Activated naive CD4-positive, alpha-beta T cell (primary cell): ENCODE results near the gene FIZ1.
"Not testable (repeated sequence)": the region's sequence is repeated elsewhere in the genome, so short reads cannot be mapped to it uniquely, and the experiment has no call there.

Source experiments
- DNase-seq, 4 experiments: peaks; one replicate each; lab custom pipeline; 2025; lab: John Stamatoyannopoulos, UW

FIZ1 gene

DNA sequence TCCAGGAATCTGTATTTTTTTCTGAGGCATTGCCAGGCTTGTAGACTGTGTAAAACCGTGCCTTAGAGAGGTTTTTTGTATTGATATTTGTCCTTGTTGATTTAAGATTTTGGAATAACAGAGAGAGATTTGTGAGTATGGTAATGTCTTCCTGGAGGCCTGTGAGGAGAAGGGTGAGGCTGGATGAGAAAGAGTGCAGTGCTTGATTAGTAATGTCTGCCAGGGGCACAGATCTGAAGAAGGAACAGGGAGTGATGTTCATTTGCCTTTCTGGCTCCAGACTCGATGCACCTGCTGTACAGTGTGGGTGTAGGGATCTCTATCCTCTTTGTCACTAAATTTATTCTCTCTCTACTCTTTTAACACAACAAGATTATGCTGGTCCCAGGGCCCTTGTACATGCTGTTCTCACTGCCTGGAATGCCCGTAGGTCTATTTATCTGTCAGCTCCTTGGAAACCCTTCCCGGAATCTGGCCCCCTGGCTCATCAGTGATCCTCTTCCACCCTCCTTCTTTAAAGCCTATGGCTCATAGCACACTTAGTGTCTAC lies 4.2 kb downstream of the FIZ1 start:
- DNase-seq: no peak

DNA sequence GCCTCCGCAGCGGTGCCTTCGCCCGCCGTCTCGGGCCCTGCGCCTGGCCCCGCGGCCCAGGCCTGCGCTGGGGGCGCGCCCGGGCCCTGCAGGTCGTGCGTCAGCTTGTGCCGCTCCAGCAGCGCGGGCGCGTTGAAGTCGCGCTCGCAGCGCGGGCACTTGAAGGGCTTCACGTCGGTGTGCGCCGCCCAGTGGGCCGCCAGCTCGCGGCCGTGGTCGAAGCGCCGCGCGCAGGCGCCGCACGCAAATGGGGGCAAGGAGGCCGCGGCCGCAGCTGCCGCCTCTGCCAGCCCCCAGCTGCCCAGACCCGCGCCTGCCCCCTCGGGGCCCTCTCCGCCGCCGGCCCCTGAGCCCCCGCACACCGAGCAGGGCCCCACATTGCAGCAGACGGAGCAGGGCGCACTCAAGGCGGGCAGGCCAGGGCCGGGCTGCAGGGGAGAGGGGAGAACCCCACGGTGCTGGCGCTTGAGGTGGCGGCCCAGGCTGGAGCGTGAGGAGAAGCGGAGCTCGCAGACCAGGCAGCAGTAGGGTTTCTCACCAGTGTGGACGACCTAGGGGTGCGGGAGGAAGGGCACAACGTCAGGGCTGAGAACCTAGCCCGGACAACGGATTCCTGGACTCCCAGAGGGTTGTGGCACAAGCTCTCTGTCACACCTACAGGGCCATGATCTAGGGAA lies 6.1 kb downstream of the FIZ1 start:
- no peak for DNase-seq

DNA sequence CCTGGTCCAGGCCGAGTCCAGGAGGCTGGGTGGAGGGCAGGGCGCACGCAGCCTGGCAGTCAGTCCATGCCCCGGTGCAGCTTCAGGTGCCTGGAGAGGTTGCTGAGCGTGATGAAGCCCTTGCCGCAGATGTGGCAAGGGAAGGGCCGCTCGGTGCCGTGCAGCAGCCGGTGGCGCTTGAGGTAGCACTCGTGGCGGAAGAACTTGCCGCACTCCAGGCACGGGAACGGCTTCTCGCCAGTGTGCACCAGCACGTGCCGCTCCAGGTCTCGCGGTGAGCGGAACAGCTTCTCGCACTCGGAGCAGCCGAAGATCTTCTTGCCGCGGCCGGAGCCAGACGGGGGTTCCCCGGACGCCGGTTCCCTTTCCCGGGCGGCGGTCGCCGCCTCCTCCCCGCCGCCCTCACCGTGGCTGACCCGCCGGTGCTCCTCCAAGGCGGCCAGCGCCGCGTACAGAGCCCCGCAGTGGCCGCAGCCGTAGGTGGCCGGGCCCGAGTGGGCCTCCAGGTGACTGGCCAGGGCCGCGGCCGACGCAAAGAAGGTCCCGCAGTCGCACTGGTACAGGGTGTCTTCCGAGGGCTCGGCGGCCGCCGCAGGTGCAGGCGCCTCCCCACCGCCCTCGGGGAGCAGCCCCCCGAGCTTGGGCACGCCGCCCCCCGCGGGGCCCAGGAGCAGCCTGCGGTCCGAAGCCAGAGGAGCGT lies 6.8 kb downstream of the FIZ1 start:
- DNase-seq: no peak

DNA sequence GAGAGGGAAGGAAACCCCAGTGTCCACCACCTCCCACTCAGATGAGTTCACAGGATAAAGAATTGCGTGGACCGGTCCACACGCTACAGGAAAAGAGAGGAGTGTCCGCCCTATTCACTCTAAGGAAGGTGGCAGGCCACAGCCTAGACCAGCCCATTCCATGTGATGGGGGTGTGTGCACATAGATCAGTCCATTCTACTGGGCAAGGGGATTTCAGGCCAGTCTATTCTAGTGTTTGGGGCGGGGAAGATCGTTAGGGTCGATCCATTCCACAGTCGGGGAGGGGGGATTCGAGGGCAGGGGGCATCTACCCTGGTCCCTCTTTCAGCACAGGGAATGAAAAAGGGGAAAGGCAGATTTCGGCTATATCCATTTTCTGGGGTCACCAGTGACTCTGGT lies 7.8 kb downstream of the FIZ1 start:
- DNase-seq: no peak

DNA sequence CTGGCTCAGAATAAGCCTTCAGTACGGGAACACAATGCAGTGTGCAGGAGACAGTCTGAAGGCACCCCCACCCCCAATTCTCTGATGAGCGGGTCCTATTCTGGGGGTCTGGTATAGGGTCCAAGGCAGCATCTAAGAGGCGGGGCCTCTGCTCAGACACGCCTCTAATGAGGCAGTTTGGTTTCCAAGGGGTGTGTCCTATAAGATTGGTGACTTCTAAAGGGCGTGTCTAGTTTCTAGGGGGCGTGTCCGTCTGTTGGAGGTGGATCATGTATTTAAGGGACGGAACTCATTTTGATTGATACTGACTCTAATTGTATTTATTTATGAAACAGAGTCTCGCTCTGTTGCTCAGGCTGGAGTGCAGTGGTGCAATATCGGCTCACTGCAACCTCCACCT lies 8.7 kb downstream of the FIZ1 start:
- DNase-seq: no peak

DNA sequence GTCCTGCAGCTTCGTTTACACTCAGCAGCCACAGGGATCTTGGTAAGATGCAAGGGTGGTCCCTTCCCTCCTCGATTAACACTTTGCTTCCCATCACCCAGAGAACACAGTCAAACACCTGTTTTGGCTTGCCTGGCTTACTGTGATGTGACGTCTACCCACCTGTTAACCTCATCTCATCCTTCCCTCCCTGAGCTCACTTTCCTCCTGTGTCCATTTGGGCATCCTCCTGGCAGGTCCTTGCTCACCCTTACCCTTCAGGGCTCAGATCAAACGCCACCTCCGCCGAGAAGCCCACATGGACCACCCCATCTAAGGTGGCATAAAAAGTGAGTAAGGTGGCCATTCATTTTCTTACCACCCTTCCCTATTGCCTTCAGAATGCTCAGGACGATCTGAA lies 9.2 kb downstream of the FIZ1 start:
- no peak for DNase-seq

DNA sequence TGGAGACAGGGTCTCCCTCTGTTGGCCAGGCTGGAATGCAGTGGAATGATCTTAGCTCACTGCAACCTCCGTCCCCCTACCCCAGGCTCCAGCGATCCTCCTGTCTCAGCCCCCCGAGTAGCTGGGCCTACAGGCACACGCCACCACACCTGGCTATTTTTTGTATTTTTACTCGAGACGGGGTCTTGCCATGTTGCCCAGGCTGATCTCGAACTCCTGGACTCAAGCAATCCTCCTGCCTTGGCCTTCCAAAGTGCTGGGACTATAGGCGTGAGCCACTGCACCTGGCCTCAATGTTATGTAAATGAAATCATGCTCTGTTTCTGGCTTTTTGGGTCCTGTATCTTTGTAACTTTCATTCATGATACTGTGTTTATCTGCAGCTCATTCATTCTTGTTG lies 10.6 kb downstream of the FIZ1 start:
- no peak for DNase-seq

DNA sequence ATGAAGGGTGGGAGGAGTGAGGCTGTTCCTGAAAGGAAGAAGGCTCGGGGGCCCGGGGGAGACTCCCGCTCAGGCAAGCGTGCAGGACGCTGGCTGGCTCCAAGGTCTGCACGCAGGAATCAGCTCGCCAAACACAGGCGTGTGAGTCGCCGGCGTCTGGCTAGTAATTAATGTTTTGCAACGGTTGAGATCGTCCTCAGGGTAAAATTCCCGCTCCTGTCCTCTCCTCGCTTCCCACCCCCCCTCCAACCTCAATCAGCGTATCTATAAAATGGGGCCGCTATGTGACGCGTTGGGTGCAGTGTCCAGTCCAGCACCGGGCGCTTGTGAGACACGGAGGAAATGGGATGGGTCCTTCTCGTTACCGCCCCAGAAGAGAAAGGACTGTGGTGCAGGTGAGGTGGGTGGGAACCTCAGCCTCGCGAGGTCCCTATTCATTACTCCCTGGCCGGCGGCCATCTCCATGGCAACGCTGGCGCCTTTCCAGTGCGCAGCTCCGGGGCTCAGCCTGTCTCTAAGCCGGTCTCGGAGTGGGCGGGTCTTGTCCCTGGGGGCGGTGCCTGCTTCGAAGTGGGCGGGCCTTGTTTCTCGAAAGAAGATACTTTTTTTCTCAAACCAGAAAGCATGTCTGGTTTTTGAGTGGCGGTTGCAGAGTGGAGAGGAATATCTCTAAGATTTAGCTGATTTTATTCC lies 12.2 kb downstream of the FIZ1 start:
- DNase-seq: peak; percentile 66 to 91 (median 84)

DNA sequence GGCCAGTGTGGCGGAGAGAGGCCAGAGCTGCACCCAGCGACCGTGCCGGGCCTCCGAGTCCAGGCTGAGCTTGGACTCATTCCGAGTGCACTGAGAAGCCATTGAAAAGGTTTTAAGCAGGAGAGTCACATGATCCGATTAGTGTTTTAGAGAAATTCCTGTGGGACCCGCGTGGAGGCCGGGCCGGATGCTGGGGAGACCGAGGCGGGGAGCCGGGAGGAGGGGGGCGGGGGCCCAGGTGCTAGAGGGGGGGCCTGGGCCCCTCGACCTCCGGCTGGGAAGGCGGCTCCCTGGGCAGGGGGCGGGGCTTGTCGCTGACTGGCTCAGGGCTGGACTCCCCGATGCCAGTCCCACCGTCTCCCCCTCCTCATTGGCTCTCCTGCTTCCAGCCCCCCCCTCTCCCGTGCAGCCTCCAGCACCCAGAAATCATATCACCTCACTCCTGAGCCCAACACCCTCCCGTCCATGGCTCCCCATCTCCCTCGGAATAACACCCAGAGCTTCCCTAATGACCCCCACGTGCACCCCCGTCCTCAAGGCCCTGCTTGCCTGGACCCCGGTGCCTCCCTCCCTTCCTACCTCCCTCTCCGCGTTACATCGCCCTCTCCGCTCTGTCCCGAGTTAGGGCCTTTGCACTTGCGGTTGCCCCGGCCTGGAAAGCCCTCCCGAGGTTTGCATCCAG lies 13.5 kb downstream of the FIZ1 start:
- peak in 2 of 4 experiments; percentile 21 to 36 for DNase-seq

DNA sequence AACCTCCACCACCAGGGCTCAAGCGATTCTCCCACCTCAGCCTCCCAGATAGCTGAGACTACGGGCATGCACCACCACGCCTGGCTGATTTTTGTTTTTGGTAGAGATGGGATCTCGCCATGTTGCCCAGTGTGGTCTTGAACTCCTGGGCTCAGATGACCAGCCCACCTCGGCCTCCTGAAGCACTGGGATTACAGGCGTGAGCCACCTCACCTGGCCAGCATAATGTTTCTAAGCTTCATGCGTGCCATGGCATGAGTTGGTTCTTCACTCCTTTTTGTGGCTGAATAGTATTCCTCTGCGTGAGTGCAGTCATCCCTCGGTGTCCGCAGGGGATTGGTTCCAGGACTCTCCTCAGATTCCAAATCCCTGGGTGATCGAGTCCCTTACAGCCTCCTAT lies 14.4 kb downstream of the FIZ1 start:
- DNase-seq: no peak

DNA sequence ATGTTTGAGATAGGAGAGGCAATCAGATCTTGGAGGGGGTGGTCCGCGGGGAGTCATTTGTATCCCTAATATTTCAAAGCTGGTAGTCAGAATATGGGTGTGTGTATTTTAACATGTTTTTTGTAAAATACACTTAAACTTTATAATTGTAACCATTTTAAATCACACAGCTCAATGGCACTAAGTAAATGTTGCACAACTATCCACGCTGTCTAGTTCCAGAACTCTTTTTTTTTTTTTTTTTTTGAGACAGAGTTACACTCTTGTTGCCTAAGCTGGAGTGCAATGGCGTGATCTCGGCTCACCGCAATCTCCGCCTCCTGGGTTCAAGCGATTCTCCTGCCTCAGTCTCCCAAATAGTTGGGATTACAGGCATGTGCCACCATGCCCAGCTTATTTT lies 15.4 kb downstream of the FIZ1 start:
- DNase-seq: not testable (repeated sequence)

DNA sequence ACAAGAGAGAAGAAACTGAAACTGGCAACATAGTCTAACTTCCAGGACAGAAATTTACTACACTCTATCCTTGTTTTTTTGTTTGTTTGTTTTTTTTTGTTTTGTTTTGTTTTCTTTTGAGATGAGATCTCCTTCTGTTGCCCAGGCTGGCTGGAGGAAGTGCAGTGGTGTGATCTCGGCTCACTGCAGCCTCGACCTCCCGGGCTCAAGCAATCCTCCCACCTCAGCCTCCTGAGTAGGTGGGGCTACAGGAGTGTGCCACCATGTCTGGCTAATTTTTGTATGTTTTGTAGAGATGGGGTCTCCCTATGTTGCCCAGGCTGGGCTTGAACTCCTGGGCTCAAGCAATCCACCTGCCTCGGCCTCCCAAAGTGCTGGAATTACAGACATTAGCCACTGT lies 17.0 kb downstream of the FIZ1 start:
- DNase-seq: not testable (repeated sequence)

DNA sequence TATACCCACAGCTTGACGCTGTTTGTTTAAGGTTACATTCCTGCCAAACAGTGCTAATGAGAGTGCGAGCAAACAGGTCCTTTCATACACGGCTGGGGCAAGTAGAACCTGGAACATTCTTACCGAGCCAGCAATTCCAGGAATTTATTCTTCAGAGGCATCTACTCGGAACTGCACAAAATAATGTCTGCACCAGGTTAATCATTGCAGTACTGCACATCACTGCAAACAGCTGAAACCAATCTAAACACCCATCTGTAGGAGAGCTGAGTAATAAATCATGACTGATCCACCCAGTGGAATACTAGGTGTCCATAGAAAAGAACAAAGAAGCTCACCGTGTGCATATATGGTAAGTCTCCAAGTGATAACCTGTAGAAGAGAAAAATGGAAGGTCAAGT lies 17.5 kb downstream of the FIZ1 start:
- no peak for DNase-seq

DNA sequence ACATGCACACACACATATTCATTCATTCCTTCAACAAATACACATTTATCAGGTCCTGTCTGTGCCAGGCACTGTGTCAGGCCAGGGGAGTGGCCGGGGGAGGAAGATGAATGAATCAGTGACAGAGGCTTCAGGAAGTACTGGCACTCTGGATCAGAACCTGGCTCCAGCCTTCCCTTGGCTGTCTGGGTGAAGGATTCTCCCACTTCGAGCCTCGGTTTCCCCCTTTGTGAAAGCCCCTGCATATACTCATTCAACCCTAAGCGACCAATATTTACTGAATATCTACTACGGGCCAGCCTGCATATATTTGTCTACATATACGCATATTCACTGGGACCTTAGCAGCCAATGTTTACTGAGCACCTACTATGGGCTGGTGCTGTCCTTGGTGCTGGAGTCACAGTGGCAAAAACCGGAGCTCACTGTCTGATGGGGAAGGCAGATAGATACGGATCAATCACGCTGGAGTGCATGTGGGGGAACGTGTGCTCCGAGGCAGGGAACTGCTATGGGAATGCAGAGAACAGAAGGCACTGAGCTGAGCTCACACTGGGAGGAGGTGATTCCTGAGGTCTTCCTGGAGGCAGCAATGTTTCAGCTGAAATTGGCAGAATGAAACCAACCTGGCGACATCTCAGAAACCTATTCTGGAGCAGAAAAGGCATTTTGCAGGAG lies 18.0 kb downstream of the FIZ1 start:
- no peak for DNase-seq

DNA sequence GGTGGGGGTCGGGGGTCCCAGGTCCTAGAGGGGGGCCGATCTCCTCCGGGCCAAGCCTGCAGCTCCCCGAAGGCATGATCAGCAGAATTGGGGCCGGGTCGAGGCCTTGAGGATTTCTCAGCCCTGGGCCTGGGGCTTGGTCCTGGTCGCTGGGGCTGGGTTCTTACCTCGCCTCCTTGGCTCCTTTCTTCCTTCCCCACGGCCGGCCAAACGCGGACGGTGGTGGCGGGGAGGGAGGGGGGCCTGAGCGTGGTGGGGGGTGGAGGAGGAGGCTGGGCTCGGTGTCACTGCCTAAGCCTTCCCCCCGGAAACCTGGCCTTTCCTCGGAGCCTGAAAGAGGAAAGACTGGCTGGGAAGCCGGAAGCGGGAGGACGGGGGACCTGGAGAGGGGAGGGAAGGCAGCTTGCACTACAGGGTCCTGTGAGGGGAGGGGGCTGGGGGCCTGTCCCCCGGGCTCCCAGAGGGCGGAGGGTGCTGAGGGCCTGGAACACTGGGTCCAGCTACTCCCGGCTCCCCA lies 18.6 kb downstream of the FIZ1 start, which contains the start of gene ZNF579:
ZNF579 (minus strand) TSS at position 221 of the 517 bp plus-strand sequence. CDS start 1,209 bp downstream, outside the sequence.
- peak; percentile 43 to 61 (median 58) for DNase-seq

DNA sequence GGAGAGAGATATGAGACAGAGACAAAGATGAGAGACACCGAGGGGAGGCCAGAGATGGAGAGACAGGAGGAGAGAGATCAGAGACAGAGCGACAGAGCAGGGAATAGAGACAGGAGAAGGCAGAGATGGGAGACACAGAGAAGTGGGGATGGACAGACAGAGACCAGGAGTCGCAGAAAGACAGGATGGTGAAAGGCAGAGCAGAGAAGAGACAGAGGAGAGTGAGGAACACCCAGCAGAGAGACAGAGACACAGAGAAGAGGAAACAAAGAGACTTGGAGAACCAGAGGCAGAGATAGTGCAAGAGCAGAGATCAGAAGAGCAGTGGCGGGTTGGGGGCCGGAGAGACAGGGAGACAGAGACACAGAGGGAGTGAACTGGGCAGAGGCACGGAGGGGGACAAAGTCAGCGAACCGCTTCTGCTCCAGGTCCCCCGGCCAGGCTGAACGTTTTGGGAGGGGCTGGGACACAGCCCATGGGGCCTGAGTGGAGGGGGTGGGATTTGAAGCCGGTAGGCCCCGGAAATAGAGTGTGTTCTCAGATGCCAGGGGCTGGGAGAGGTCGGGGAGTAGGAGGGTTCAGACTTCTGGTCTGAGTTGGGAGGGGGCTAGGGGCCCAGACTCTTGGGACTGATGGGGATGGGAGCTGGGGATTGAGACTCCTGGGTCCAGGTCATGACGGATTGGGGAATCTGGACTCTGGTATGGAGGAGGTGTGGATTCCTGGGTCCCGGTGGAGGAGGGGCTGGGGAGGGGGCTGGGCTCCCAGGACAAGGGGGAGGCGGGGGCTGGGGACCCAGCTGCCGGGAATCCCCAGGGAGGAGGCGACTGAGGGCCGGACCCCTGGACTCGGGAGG lies 19.3 kb downstream of the FIZ1 start:
- no peak for DNase-seq

DNA sequence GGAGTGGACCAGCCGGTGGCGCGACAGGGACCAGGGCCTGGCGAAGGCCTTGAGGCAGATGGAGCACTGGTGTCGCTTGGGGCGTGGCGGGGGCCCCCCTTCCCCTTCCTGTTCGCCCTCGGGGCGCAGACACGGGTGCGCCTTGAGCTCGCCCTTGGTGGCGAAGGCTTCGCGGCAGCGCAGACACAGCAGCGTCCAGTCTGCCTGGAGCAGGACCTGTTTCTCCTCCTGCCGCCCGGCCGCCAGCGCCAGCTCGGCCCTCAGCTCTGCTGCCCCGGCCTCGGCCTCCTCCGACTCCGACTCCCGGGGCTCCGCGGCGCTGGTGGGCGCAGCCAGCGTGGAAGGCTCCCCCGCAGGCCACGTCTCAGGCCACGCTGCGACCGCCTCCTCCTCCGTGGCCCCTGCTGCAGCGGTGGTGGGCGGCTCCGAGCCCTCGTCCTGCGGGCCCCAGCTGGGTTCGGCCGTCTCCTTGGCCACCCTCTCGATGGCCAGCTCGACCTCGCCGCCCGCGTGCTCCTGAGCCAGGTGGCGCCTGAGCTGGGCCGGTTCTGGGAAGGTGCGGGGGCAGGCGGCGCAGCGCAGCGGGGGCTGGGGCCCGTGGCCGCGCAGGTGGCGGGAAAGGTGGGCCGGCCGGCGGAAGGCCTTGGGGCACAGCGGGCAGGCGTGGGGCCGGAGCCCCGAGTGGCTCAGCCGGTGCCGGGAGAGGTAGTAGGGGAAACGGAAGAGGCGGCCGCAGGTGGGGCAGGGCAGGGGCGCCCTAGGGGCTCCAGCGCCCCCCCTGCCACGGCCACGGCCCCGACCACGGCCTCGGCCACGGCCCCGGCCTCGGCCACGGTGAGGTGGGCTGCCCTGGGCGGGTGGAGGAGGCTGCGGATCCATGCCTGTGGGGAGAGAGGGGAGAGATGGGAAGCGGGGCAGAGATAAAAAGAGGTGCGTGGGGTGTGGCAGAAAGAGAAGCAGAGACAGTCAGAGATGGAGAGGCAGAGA lies 20.3 kb downstream of the FIZ1 start:
- no peak for DNase-seq

DNA sequence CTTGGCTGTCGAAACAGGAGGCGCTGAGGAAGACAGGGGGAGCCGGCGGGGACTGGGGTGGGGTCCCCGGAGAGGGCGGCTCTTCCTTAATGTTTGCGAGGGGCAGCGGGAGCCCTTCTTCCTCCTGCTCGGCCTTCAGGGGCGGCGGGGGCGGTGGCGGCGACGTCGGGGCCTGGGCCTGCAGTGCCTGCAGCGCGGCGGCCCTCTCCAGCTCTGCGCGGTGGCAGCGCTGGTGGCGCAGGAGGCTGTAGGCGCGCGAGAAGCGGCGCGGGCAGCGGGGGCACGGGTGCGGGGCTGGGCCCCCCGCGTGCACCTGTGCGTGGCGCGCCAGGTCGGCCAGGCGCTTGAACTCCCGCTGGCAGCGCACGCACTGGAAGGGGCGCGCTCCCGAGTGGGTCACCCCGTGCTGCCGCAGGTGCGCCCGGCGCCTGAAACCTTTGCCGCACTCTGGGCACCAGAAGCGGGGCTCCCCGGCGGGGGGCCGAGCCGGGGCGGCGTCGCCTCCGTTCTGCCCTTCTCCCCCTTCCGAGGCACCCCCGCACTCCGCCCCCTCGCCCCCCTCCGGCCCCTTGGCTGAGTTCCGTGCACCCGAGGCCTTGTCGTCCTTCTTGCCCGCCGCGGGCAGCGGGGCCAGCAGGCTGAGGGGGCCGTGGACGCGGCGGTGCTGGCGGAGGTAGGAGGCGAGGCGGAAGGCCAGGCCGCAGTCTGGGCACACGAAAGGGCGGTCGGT lies 21.1 kb downstream of the FIZ1 start:
- no peak for DNase-seq
